VCaP (cell line): ENCODE measurements around the gene LINS1.
A peak's percentile ranks its signal among the peaks of the same experiment; 100 is the strongest.
"Not testable (repeated sequence)": the region's sequence is repeated elsewhere in the genome, so short reads cannot be mapped to it uniquely, and the experiment has no call there.

Source experiments
- H3K27ac ChIP-seq: fragments of 450-650 bp; 2 replicates; pipeline ENCODE4 v1.5.1; 2017
- CTCF ChIP-seq: fragments of 450-650 bp; conservative IDR thresholded peaks from 2 replicates; pipeline ENCODE4 v1.5.1; 2017; ENCODE audit warnings: mild to moderate bottlenecking, moderate library complexity

The LINS1 gene

GRCh38 chr15:100592898-100593297 lies 9.1 kb downstream of the LINS1 start:
- H3K27ac ChIP-seq = no peak overlapping the region
- TF ChIP-seq CTCF = no peak

GRCh38 chr15:100591835-100592234 lies 10.1 kb downstream of the LINS1 start:
- H3K27ac ChIP-seq = no peak overlapping the region
- no peak for TF ChIP-seq CTCF

GRCh38 chr15:100591163-100591562 lies 10.8 kb downstream of the LINS1 start:
- H3K27ac ChIP-seq = not testable (repeated sequence)

GRCh38 chr15:100588638-100589242 lies 13.2 kb downstream of the LINS1 start:
- no peak overlapping the region for H3K27ac ChIP-seq
- TF ChIP-seq CTCF = no peak

GRCh38 chr15:100580414-100580813 lies 21.6 kb downstream of the LINS1 start:
- no peak overlapping the region for H3K27ac ChIP-seq
- no peak for TF ChIP-seq CTCF

GRCh38 chr15:100573526-100573925 lies 28.5 kb downstream of the LINS1 start:
- no peak overlapping the region for H3K27ac ChIP-seq
- no peak for TF ChIP-seq CTCF

GRCh38 chr15:100572362-100572983 lies 29.5 kb downstream of the LINS1 start:
- TF ChIP-seq CTCF = peak; percentile 85
- H3K27ac ChIP-seq = no peak overlapping the region

- no peak for TF ChIP-seq CTCF
- H3K27ac ChIP-seq = no peak overlapping the region
Observed at GRCh38 chr15:100571592-100572167, 30.3 kb downstream of the LINS1 start.
